C4-2B (cell line): ENCODE measurements around the gene DOCK11.
"Not testable (repeated sequence)": the region's sequence is repeated elsewhere in the genome, so short reads cannot be mapped to it uniquely, and the experiment has no call there.

Experiments
- H3K27ac ChIP-seq: fragments of 450-650 bp; 2 replicates; pipeline ENCODE4 v1.5.1; 2017
- ZFX ChIP-seq: fragments of 450-650 bp; IDR thresholded peaks from 2 replicates; pipeline ENCODE4 v1.6.1; 2017
- TF ChIP-seq, protein P1 (sequence below): fragments of 450-650 bp; conservative IDR thresholded peaks from 2 replicates; pipeline ENCODE4 v1.5.1; 2017; ENCODE audit warnings: mild to moderate bottlenecking

DOCK11 gene

DNA sequence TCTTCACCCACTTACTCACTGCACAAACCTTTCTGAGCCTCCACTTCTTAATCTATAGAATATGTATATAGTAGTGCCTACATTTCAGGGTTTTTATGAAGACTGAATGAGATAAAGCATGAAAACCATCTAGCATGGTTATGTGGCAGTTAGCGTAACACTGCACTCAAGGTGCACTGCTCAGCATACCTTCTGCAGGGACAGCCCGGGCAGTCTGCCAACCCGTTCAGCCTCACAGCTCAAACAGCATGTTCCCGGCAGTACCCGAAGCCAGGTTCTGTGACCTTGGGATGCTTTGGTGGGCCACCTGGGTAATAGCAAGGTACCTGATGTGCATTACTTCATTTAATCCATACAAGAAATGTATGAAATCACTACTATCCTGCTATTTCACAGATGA lies 81.4 kb downstream of the DOCK11 start:
- no peak overlapping the region for H3K27ac ChIP-seq

DNA sequence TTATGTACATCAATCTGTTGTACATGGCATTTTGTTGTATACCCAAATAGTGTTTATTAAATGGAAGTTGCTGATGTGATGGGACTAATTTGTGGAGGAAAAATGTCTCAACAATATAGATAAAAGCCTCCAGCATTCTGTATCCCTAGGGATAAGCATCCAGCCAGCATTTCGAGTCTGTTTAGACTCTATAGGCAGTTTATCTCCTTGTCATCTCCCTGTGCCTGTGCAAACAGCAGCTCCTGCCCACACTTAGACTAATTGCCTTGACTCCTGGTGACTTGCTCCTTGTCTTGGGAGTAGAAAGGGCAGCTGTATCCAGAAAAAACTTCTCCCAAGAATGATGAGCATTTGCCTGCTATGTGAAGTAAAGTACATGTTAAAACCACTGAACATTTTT lies 83.8 kb downstream of the DOCK11 start:
- no peak overlapping the region for H3K27ac ChIP-seq
- no peak for TF ChIP-seq ZFX

More for the DNA sequence above, 81.4 kb downstream of the DOCK11 start:
- TF ChIP-seq, protein P1, sequence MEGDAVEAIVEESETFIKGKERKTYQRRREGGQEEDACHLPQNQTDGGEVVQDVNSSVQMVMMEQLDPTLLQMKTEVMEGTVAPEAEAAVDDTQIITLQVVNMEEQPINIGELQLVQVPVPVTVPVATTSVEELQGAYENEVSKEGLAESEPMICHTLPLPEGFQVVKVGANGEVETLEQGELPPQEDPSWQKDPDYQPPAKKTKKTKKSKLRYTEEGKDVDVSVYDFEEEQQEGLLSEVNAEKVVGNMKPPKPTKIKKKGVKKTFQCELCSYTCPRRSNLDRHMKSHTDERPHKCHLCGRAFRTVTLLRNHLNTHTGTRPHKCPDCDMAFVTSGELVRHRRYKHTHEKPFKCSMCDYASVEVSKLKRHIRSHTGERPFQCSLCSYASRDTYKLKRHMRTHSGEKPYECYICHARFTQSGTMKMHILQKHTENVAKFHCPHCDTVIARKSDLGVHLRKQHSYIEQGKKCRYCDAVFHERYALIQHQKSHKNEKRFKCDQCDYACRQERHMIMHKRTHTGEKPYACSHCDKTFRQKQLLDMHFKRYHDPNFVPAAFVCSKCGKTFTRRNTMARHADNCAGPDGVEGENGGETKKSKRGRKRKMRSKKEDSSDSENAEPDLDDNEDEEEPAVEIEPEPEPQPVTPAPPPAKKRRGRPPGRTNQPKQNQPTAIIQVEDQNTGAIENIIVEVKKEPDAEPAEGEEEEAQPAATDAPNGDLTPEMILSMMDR = no peak
- TF ChIP-seq ZFX = no peak

DNA sequence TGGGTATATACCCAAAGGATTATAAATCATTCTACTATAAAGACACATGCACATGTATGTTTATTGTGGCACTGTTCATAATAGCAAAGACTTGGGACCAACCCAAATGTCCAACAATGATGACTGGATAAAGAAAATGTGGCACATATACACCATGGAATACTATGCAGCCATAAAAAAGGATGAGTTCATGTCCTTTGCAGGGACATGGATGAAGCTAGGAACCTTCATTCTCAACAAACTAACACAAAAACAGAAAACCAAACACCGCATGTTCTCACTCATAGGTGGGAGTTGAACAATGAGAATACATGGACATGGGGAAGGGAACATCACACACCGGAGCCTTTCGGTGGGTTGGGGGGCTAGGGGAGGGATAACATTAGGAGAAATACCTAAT lies 87.3 kb downstream of the DOCK11 start:
- H3K27ac ChIP-seq = not testable (repeated sequence)

DNA sequence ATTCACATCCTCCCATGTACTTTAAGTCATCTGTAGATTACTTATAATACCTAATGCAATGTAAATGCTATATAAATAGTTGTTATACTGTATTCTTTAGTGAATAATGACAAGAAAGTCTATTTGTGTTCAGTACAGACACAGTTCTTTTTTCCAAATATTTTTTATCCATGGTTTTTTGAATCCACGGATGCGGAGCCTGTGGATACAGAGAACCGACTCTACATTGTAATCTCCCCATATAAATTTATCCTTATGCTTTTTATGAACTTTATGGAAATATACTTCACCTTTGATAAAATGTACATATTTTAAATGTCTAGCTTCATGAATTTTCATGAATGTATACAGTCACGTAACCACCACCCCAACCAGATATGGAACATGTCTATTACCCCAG lies 88.2 kb downstream of the DOCK11 start:
- H3K27ac ChIP-seq = no peak overlapping the region
- TF ChIP-seq ZFX = no peak
- TF ChIP-seq, protein P1 = no peak

DNA sequence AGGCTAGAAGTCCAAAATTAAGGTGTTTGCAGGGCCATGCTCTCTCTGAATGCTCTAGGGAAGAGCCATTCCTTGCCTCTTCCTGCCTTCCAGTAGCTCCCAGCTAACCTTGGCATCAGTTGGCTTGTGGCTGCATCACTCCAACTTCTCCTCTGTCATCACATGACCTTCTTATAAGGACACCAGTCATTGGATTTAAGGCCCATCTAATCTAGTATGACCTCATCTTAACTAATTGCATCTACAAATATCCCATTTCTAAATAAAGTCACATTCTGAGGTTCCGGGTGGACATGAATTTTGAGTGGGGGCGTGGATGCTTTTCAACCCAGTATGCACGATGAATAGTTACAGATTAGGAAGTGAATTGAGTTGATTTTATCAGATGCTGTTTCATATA lies 89.7 kb downstream of the DOCK11 start:
- H3K27ac ChIP-seq = no peak overlapping the region
- TF ChIP-seq ZFX = no peak
- TF ChIP-seq, protein P1 = no peak

DNA sequence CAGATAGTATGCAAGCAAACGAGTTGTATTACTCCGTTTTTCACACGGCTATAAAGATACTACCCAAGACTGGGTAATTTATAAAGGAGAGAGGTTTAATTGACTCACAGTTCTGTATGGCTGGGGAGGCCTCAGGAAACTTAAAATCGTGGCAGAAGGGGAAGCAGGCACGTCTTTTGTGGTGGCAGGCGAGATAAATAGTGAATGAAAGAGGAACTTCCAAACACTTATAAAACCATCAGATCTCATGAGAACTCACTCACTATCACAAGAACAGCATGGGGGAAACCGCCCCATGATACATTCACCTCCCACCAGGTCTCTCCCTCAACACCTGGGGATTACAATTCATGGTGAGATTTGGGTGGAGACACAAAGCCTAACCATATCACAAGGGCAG lies 90.6 kb downstream of the DOCK11 start:
- H3K27ac ChIP-seq = not testable (repeated sequence)

DNA sequence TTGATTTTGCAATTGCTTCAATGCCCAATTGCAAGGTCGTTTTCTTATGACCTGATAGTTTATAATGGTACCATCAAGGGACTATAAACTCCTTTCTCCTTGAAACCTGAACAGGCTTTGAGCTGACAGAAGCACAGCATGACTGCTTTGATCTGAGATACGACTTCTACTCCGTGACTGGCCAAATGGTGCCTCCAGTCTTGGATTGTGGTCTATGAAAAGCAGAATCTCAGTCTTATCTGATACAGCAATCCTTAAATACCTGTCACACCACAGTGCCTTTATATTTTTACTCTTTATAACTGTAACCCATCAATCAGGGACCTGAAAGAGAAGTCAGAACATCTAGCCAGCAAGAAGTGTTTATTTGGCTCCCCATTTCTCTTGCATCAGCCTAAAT lies 93.1 kb downstream of the DOCK11 start:
- H3K27ac ChIP-seq = no peak overlapping the region
- TF ChIP-seq ZFX = no peak
- TF ChIP-seq, protein P1 = no peak

DNA sequence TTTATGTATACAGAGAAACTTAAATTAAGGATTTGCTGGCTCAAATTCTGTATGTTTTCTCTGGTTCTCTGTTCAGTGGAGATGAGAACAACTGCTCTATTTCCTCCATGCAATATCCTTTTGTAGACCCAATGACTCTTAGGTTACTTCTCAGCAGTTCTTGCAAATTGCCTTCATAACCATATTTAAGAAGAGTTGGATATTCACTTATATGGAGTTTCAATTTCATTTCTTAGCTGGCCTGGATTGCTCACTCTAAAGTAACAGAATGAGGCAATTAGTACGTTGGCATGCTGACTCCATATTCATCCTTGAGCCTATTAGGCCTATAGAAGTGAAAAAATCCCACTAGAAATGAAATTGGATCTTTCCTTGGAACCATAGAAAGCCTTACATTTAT lies 93.6 kb downstream of the DOCK11 start:
- TF ChIP-seq, protein P1 = no peak
- no peak for TF ChIP-seq ZFX
- H3K27ac ChIP-seq = no peak overlapping the region

DNA sequence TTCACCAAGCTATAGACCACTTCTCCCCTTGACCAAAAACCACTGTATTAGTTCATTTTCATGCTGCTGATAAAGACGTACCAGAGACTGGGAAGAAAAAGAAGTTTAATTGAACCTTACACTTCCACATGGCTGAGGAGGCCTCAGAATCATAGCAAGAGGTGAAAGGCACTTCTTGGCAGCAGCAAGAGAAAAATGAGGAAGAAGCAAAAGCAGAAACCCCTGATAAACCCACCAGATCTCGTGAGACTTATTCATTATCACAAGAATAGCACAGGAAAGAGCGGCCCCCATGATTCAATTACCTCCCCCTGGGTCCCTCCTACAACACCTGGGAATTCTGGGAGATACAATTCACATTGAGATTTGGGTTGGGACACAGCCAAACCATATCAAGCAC lies 97.8 kb downstream of the DOCK11 start:
- no peak overlapping the region for H3K27ac ChIP-seq
- no peak for TF ChIP-seq ZFX

DNA sequence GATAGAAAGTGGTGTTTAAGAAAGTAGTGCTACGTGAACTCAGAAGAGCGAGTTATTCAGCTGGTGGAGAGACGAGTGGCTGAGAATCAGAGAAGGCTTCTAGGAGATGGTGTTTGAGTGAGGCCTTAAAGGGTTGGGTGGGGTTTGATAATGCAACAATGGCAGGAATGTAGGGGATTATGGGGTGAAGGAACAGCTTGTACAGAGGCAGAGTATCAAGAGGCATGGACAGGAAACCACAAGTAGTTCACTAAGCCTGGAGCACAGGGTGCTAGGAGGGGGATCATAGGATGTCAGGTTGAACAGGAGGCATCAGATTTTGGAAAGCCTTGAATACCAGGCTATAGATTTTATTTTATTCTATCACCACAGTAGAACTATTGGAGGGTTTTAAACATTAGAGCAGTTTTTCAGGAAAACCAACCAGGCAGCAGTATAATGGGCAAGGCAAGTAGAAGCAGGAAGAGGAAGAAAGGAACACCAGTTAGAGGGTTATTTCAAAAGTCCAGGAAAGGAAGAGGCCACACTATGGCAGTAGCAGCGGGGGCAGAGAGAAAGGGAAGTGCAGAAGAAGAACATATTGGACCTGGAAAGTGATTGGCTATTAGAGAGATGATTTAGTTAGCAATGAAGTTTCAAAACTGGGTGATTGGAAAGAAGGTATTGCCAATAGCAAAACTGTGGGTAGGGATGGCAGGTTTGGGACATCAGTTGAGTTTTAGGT lies 99.2 kb downstream of the DOCK11 start:
- TF ChIP-seq ZFX = no peak
- TF ChIP-seq, protein P1 = no peak

More for the DNA sequence above, 99.2 kb downstream of the DOCK11 start:
- H3K27ac ChIP-seq = no peak overlapping the region
